Measurements from ENCODE around the gene GSTK1.
"Not testable (repeated sequence)": the region's sequence is repeated elsewhere in the genome, so short reads cannot be mapped to it uniquely, and the experiment has no call there.

GSTK1 gene

DNA sequence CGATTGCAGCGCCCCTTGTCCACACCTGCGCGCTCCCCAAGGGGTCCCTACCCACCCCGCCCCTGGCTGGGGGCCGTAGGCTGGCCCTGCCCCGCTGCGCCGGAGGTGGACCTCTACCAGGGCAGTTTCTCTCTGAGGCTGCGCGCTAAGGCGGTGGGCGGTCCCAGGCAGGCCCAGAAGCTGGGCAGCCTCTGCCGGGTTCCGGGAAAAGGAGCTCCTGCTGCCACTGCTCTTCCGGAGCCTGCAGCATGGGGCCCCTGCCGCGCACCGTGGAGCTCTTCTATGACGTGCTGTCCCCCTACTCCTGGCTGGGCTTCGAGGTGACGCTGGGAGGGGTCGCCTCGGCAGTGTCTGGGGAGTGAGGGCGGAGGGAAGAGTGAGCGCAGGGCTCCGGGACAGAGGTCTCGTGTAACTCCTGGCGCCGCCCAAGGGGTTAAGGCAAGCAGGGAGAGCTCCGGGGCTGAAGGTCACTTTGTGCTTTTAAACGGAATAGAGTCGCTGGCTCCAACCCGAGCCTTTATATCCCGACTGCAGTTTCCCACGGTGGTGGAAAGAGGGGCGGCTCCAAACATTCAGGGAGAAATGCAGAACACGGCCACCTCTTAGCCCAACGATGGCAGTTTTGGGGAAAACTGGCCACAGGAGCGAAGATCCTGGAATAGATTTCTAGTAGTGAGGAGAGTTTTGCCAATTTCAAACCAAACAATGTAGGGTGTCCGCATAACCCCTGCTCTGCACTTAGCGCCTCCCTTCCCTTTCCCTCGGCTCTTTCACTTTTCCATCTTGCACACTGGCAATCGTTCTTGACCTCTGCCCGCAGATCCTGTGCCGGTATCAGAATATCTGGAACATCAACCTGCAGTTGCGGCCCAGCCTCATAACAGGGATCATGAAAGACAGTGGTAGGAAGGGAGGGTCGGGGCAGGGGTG lies at the start of gene GSTK1 (continued):
- TF ChIP-seq ZNF561 (tag by site-specific recombination; IDR thresholded peaks at IDR 0.05; ENCODE audit: borderline replicate concordance) = peak; percentile 47; the same call in 1 of the 2 replicates
- peak; percentile 92 for TF ChIP-seq GLIS2 (tag by site-specific recombination; IDR thresholded peaks at IDR 0.05)
- TF ChIP-seq KLF7 (tag by site-specific recombination; IDR thresholded peaks at IDR 0.05; ENCODE audit: borderline replicate concordance) = 0 out of 2 replicates have a peak, but pooled peaks have one; percentile 24
- TF ChIP-seq FEZF1 (tag by site-specific recombination; IDR thresholded peaks at IDR 0.05) = peak; percentile 40; the same call in 1 of the 2 replicates
- TF ChIP-seq, protein P1, sequence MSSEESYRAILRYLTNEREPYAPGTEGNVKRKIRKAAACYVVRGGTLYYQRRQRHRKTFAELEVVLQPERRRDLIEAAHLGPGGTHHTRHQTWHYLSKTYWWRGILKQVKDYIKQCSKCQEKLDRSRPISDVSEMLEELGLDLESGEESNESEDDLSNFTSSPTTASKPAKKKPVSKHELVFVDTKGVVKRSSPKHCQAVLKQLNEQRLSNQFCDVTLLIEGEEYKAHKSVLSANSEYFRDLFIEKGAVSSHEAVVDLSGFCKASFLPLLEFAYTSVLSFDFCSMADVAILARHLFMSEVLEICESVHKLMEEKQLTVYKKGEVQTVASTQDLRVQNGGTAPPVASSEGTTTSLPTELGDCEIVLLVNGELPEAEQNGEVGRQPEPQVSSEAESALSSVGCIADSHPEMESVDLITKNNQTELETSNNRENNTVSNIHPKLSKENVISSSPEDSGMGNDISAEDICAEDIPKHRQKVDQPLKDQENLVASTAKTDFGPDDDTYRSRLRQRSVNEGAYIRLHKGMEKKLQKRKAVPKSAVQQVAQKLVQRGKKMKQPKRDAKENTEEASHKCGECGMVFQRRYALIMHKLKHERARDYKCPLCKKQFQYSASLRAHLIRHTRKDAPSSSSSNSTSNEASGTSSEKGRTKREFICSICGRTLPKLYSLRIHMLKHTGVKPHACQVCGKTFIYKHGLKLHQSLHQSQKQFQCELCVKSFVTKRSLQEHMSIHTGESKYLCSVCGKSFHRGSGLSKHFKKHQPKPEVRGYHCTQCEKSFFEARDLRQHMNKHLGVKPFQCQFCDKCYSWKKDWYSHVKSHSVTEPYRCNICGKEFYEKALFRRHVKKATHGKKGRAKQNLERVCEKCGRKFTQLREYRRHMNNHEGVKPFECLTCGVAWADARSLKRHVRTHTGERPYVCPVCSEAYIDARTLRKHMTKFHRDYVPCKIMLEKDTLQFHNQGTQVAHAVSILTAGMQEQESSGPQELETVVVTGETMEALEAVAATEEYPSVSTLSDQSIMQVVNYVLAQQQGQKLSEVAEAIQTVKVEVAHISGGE (tag by site-specific recombination; conservative IDR thresholded peaks at IDR 0.05; ENCODE audit: low read depth) = peak; percentile 80
- TF ChIP-seq SP7 (tag by site-specific recombination; IDR thresholded peaks at IDR 0.05) = peak; percentile 68
- peak; percentile 59; the same call in 1 of the 2 replicates for TF ChIP-seq ZFP37 (tag by site-specific recombination; IDR thresholded peaks at IDR 0.05)
- TF ChIP-seq ZNF664 (tag by site-specific recombination; IDR thresholded peaks at IDR 0.05) = no peak
- TF ChIP-seq GFI1B (tag by site-specific recombination; IDR thresholded peaks at IDR 0.05) = no peak

DNA sequence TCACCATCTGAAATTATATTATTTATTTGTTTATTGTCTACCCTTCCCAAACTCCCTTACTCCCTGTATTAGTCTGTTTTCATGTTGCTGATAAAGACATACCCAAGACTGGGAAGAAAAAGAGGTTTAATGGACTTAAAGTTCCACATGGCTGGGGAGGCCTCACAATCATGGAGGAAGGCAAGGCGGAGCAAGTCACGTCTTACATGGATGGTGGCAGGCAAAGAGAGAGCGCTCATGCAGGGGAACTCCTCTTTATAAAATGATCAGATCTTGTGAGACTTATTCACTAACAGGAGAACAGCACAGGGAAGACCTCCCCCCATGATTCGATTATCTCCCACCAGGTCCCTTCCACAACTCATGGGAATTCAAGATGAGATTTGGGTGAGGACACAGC lies 49.8 kb upstream of the GSTK1 start:
- H3K27ac ChIP-seq (ENCODE audit: extremely low read depth, low read depth, low read length); H3K36me3 ChIP-seq (ENCODE audit: control insufficient read depth in 2 of 2, insufficient read depth in 1 of 2, low read length in 2 of 2); H3K9me3 ChIP-seq (ENCODE audit: control insufficient read depth, insufficient read depth, low read depth, low read length); H3K4me3 ChIP-seq (ENCODE audit: low read depth, low read length); H3K4me1 ChIP-seq (ENCODE audit: control insufficient read depth, insufficient read depth, low read length); POLR2A ChIA-PET: not testable (repeated sequence)
- CTCF ChIA-PET = interaction anchor here (1.1 to 4.2 kb wide), 6 partner anchors 27 to 358 kb away, joined by 3 to 148 read pairs (median 14); partner anchors contain the start of gene EPHB6

DNA sequence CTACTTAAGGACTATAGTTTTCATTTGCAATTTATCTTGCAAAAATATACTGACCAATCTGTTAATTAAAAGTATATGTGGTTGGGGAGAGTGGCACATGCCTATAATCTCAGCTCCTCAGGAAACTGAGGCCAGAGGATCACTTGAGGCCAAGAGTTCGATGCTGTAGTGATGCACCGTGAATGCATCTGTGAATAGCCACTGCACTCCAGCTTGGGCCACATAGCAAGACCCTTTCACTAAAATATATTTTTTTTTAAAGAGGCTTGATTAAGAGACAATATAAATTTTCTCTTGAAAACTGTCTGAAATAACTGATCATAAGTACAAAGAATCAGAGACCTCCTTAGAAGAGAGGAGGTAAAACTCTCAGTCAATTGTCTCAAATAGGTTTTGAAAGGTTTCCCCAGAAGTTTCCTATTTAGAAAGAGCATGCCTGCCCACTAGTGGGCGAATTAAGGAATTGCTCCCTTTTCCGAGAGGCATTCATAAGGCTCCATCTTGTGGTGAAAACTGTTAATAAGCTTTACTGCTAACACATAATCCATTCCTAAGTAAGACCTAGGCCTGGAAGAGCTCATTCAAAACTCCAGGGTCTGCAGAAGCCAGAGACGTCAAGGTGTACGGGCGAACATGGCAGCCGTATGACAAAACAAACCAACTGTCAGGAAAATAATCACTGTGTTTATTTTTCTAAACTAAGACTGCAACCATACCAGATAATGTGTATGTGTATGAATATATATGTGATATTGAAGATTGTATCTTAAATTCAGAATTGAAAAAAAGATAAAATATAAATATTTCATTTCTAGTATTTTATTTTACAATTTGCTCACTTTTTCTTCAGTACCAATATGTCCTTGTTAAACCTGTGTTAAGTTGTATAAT lies 48.2 kb upstream of the GSTK1 start:
- no peaks in the 10 kb centered on the region for H3K4me1 ChIP-seq (ENCODE audit: control insufficient read depth, insufficient read depth, low read length)
- POLR2A ChIA-PET = no interaction called here
- CTCF ChIA-PET = interaction anchor here (0.5 to 5.3 kb wide), 99 partner anchors 9 to 900 kb away, joined by 3 to 148 read pairs (median 4); partner anchors contain the start of genes EPHB6, GSTK1 and PIP
- TF ChIP-seq CTCF (tag by site-specific recombination; IDR thresholded peaks at IDR 0.05) = peak; percentile 87
- TF ChIP-seq ZBTB44 (tag by site-specific recombination; IDR thresholded peaks at IDR 0.05) = 0 out of 2 replicates have a peak, but pooled peaks have one; percentile 5
- peak; percentile 100 for TF ChIP-seq ZNF654 (tag by site-specific recombination; IDR thresholded peaks at IDR 0.05; ENCODE audit: low read depth)
- peak; percentile 43; the same call in 1 of the 2 replicates for TF ChIP-seq ZSCAN30 (tag by site-specific recombination; IDR thresholded peaks at IDR 0.05)
- TF ChIP-seq PRDM10 (tag by site-specific recombination; IDR thresholded peaks at IDR 0.05) = 0 out of 2 replicates have a peak, but pooled peaks have one; percentile 38
- no peak for TF ChIP-seq PRDM1 (tag by site-specific recombination; IDR thresholded peaks at IDR 0.05)
- TF ChIP-seq MYNN (tag by site-specific recombination; IDR thresholded peaks at IDR 0.05; ENCODE audit: borderline replicate concordance) = no peak
- TF ChIP-seq ZNF335 (tag by site-specific recombination; conservative IDR thresholded peaks at IDR 0.05) = no peak
- peak; percentile 81 for TF ChIP-seq ZNF660 (tag by site-specific recombination; IDR thresholded peaks at IDR 0.05)
- H3K27ac ChIP-seq (ENCODE audit: extremely low read depth, low read depth, low read length) = no peak overlapping the region
- H3K4me3 ChIP-seq (ENCODE audit: low read depth, low read length) = no peak overlapping the region
- no peaks in the 10 kb centered on the region for H3K36me3 ChIP-seq (ENCODE audit: control insufficient read depth in 2 of 2, insufficient read depth in 1 of 2, low read length in 2 of 2)
- no peaks in the 10 kb centered on the region for H3K9me3 ChIP-seq (ENCODE audit: control insufficient read depth, insufficient read depth, low read depth, low read length)

Data from HEK293 (cell line).